GM23248 (cell line): ENCODE measurements around the gene PDPR.
"Not testable (repeated sequence)": the region's sequence is repeated elsewhere in the genome, so short reads cannot be mapped to it uniquely, and the experiment has no call there.

Experiments used
- EZH2 ChIP-seq: fragments of 200-600 bp; sonication (generic); IDR thresholded peaks from 2 replicates; pipeline ENCODE4 v1.6.1; 2018; ENCODE audit warnings: antibody characterized with exemption, mild to moderate bottlenecking; ENCODE audit not compliant: insufficient read depth, poor library complexity, severe bottlenecking
- EZH2phosphoT487 ChIP-seq: fragments of 200-600 bp; sonication (generic); IDR thresholded peaks from 2 replicates; pipeline ENCODE4 v1.6.1; 2018; ENCODE audit warnings: antibody characterized with exemption, moderate library complexity, mild to moderate bottlenecking, low read depth; ENCODE audit not compliant: insufficient read depth

- not testable (repeated sequence) for TF ChIP-seq EZH2, EZH2phosphoT487
Measured at GRCh38 chr16:70187858-70188607, 73.9 kb downstream of the PDPR start.
